Measurements from ENCODE around the gene ZNF777.

The ZNF777 gene

GRCh38 chr7:149500201-149500600 is 39.3 kb upstream of the ZNF777 start:
- TF ChIP-seq RAD21 (IDR thresholded peaks at IDR 0.05; ENCODE audit: low read depth) (no peak), YY1 (IDR thresholded peaks at IDR 0.05; ENCODE audit: low read depth) (no peak), CEBPB (IDR thresholded peaks at IDR 0.05) (no peak), TCF12 (IDR thresholded peaks at IDR 0.05; ENCODE audit: low read depth) (no peak), CREB1 (IDR thresholded peaks at IDR 0.05; ENCODE audit: low read depth) (no peak), TAF1 (IDR thresholded peaks at IDR 0.05; ENCODE audit: low read depth) (no peak), EP300 (IDR thresholded peaks at IDR 0.05; ENCODE audit: borderline replicate concordance) (no peak), ZBTB7A (IDR thresholded peaks at IDR 0.05; ENCODE audit: low read depth) (no peak), FOXM1 (IDR thresholded peaks at IDR 0.05; ENCODE audit: borderline replicate concordance, low read depth) (no peak), EGR1 (IDR thresholded peaks at IDR 0.05) (no peak), USF1 (IDR thresholded peaks at IDR 0.05) (no peak), NFIC (IDR thresholded peaks at IDR 0.05) (no peak), TEAD4 (IDR thresholded peaks at IDR 0.05) (no peak)
- TF ChIP-seq, protein P1, sequence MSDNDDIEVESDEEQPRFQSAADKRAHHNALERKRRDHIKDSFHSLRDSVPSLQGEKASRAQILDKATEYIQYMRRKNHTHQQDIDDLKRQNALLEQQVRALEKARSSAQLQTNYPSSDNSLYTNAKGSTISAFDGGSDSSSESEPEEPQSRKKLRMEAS (IDR thresholded peaks at IDR 0.05), result no peak
- TF ChIP-seq, protein P2, sequence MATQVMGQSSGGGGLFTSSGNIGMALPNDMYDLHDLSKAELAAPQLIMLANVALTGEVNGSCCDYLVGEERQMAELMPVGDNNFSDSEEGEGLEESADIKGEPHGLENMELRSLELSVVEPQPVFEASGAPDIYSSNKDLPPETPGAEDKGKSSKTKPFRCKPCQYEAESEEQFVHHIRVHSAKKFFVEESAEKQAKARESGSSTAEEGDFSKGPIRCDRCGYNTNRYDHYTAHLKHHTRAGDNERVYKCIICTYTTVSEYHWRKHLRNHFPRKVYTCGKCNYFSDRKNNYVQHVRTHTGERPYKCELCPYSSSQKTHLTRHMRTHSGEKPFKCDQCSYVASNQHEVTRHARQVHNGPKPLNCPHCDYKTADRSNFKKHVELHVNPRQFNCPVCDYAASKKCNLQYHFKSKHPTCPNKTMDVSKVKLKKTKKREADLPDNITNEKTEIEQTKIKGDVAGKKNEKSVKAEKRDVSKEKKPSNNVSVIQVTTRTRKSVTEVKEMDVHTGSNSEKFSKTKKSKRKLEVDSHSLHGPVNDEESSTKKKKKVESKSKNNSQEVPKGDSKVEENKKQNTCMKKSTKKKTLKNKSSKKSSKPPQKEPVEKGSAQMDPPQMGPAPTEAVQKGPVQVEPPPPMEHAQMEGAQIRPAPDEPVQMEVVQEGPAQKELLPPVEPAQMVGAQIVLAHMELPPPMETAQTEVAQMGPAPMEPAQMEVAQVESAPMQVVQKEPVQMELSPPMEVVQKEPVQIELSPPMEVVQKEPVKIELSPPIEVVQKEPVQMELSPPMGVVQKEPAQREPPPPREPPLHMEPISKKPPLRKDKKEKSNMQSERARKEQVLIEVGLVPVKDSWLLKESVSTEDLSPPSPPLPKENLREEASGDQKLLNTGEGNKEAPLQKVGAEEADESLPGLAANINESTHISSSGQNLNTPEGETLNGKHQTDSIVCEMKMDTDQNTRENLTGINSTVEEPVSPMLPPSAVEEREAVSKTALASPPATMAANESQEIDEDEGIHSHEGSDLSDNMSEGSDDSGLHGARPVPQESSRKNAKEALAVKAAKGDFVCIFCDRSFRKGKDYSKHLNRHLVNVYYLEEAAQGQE (IDR thresholded peaks at IDR 0.05; ENCODE audit: low read depth), result no peak

DNA sequence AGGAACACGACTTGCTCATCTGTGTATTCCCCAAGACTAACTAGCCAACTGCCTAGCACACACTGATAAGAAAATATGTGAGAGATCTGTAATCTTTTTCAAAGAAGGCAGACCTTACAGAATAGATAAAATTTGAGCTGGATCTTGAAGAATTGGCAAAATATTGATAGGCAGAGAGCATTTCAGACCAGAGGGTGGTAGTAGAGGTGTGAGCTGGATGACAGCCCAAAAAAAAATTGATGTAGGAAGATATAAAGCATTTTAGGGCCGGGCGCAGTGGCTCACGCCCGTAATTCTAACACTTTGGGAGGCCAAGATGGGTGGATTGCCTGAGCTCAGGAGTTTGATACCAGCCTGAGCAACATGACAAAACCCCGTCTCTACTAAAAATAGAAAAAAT is 37.9 kb upstream of the ZNF777 start:
- no peak for TF ChIP-seq FOXM1 (IDR thresholded peaks at IDR 0.05; ENCODE audit: borderline replicate concordance, low read depth)
- no peak for TF ChIP-seq RAD21 (IDR thresholded peaks at IDR 0.05; ENCODE audit: low read depth)
- no peak for TF ChIP-seq ZBTB7A (IDR thresholded peaks at IDR 0.05; ENCODE audit: low read depth)
- TF ChIP-seq, protein P1 (IDR thresholded peaks at IDR 0.05), result no peak
- TF ChIP-seq EP300 (IDR thresholded peaks at IDR 0.05; ENCODE audit: borderline replicate concordance), result no peak
- no peak for TF ChIP-seq YY1 (IDR thresholded peaks at IDR 0.05; ENCODE audit: low read depth)
- TF ChIP-seq CEBPB (IDR thresholded peaks at IDR 0.05), result no peak
- TF ChIP-seq TEAD4 (IDR thresholded peaks at IDR 0.05), result no peak
- TF ChIP-seq CREB1 (IDR thresholded peaks at IDR 0.05; ENCODE audit: low read depth), result no peak

GRCh38 chr7:149497467-149498261 is 36.8 kb upstream of the ZNF777 start, which contains the start of gene ZNF746:
Gene ZNF746 (minus strand): TSS chr7:149497809. CDS start chr7:149497536, 273 bp downstream.
- TF ChIP-seq CREB1 (IDR thresholded peaks at IDR 0.05; ENCODE audit: low read depth), result no peak
- TF ChIP-seq RAD21 (IDR thresholded peaks at IDR 0.05; ENCODE audit: low read depth), result peak; percentile 54; the same call in 1 of the 2 replicates
- TF ChIP-seq YY1 (IDR thresholded peaks at IDR 0.05; ENCODE audit: low read depth), result peak; percentile 20; the same call in 1 of the 2 replicates
- TF ChIP-seq, protein P1 (IDR thresholded peaks at IDR 0.05), result peak; percentile 44; the same call in 1 of the 2 replicates
- peak; percentile 38; the same call in 1 of the 2 replicates for TF ChIP-seq TCF12 (IDR thresholded peaks at IDR 0.05; ENCODE audit: low read depth)
- TF ChIP-seq FOXM1 (IDR thresholded peaks at IDR 0.05; ENCODE audit: borderline replicate concordance, low read depth), result no peak
- TF ChIP-seq ZBTB7A (IDR thresholded peaks at IDR 0.05; ENCODE audit: low read depth), result peak; percentile 88; the same call in 1 of the 2 replicates

GRCh38 chr7:149496642-149497391 is 36.0 kb upstream of the ZNF777 start:
- TF ChIP-seq ZBTB7A (IDR thresholded peaks at IDR 0.05; ENCODE audit: low read depth), result no peak
- TF ChIP-seq TCF12 (IDR thresholded peaks at IDR 0.05; ENCODE audit: low read depth), result no peak
- TF ChIP-seq USF1 (IDR thresholded peaks at IDR 0.05), result no peak
- no peak for TF ChIP-seq EGR1 (IDR thresholded peaks at IDR 0.05)
- TF ChIP-seq RAD21 (IDR thresholded peaks at IDR 0.05; ENCODE audit: low read depth), result no peak
- no peak for TF ChIP-seq CREB1 (IDR thresholded peaks at IDR 0.05; ENCODE audit: low read depth)
- TF ChIP-seq NFIC (IDR thresholded peaks at IDR 0.05), result no peak
- TF ChIP-seq, protein P2 (IDR thresholded peaks at IDR 0.05; ENCODE audit: low read depth), result no peak
- TF ChIP-seq TEAD4 (IDR thresholded peaks at IDR 0.05), result no peak
- no peak for TF ChIP-seq TAF1 (IDR thresholded peaks at IDR 0.05; ENCODE audit: low read depth)
- no peak for TF ChIP-seq EP300 (IDR thresholded peaks at IDR 0.05; ENCODE audit: borderline replicate concordance)
- TF ChIP-seq CEBPB (IDR thresholded peaks at IDR 0.05), result no peak
- TF ChIP-seq YY1 (IDR thresholded peaks at IDR 0.05; ENCODE audit: low read depth), result no peak
- TF ChIP-seq FOXM1 (IDR thresholded peaks at IDR 0.05; ENCODE audit: borderline replicate concordance, low read depth), result no peak
